DOHH2 (cell line): Measurements from ENCODE around the gene CACNG7.

ENCODE experiments used
- EZH2phosphoT487 ChIP-seq: fragments of 200-600 bp; sonication (generic); IDR thresholded peaks from 2 replicates; pipeline ENCODE4 v1.6.1; 2017; ENCODE audit warnings: borderline replicate concordance, mild to moderate bottlenecking, antibody characterized with exemption, low read length, moderate library complexity, mixed read lengths
- TF ChIP-seq, protein P1 (sequence below): fragments of 200-600 bp; sonication (generic); IDR thresholded peaks from one replicate; pipeline ENCODE4 v1.5.1; 2014; ENCODE audit warnings: antibody characterized with exemption, mild to moderate bottlenecking, low read depth, low read length; ENCODE audit not compliant: poor library complexity, severe bottlenecking

GRCh38 chr19:53866865-53867224 lies 42.2 kb upstream of the CACNG7 start:
- TF ChIP-seq, protein P1, sequence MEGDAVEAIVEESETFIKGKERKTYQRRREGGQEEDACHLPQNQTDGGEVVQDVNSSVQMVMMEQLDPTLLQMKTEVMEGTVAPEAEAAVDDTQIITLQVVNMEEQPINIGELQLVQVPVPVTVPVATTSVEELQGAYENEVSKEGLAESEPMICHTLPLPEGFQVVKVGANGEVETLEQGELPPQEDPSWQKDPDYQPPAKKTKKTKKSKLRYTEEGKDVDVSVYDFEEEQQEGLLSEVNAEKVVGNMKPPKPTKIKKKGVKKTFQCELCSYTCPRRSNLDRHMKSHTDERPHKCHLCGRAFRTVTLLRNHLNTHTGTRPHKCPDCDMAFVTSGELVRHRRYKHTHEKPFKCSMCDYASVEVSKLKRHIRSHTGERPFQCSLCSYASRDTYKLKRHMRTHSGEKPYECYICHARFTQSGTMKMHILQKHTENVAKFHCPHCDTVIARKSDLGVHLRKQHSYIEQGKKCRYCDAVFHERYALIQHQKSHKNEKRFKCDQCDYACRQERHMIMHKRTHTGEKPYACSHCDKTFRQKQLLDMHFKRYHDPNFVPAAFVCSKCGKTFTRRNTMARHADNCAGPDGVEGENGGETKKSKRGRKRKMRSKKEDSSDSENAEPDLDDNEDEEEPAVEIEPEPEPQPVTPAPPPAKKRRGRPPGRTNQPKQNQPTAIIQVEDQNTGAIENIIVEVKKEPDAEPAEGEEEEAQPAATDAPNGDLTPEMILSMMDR, result no peak
- TF ChIP-seq EZH2phosphoT487, result no peak
